CD4-positive, alpha-beta T cell treated with Interleukin-6 for 4 hours (primary cell): ENCODE data around the gene EPB41.

Source experiments
- DNase-seq: peaks from one replicate; pipeline ENCODE4 v3.0.0-alpha.2; 2020; ENCODE audit warnings: mixed read lengths

The EPB41 gene

GRCh38 chr1:28891256-28891655, 23.1 kb upstream of the EPB41 start:
- DNase-seq: no peak

- DNase-seq: peak; percentile 43
Observed at GRCh38 chr1:28893403-28894102, 20.8 kb upstream of the EPB41 start.

- DNase-seq: no peak
Observed at GRCh38 chr1:28894785-28895184, 19.6 kb upstream of the EPB41 start.

- no peak for DNase-seq
Observed at GRCh38 chr1:28895896-28896608, 18.3 kb upstream of the EPB41 start.

GRCh38 chr1:28896609-28896986, 17.8 kb upstream of the EPB41 start:
- no peak for DNase-seq

- DNase-seq: no peak
Observed at GRCh38 chr1:28897789-28898188, 16.6 kb upstream of the EPB41 start.

DNA sequence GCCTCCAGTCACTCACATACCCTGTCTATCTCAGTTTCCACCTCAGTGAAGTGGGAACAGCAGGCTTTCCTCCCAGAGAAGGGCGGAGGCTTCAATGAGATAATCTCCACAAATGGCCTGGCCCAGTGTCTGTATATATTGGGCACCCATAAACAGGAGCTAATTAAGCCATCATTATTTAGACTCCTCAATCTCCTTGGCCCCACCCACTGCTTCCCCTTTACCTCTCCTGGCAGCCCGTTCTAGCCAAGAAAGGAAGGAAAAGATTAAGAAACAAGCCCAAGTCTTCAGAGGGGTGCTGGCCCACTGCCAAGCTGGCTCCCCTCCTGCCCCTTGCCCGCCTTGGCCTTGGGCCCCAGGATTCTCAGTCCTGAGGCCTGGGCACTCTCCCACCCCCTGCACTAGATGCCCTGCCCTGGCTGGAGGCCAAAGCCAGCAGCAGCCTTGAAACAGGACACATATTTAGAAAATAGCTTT, 15.9 kb upstream of the EPB41 start:
- DNase-seq: no peak

DNA sequence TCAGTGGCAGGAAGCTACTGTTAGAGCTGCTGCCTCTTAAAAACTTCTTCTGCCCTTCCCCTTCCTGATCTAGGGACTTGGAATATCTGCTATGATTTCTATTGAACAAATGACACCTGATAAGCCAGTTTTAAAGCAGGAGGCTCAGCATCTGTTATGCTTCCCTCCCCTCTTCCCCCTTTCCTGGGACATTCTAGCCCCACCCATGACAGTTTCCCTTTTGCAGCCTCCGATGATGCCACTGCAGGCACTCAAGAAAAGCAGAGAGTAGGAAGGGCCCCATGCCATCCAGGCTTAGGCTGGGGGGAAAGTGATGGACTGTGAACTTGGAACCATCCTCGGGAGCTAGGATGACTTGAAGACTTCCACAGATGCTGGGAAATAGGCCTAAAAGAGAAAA, 15.1 kb upstream of the EPB41 start:
- no peak for DNase-seq

GRCh38 chr1:28900562-28900961, 13.8 kb upstream of the EPB41 start:
- DNase-seq: no peak

GRCh38 chr1:28902738-28903137, 11.6 kb upstream of the EPB41 start:
- DNase-seq: no peak

- no peak for DNase-seq
Observed at GRCh38 chr1:28905921-28906666, 8.3 kb upstream of the EPB41 start.

DNA sequence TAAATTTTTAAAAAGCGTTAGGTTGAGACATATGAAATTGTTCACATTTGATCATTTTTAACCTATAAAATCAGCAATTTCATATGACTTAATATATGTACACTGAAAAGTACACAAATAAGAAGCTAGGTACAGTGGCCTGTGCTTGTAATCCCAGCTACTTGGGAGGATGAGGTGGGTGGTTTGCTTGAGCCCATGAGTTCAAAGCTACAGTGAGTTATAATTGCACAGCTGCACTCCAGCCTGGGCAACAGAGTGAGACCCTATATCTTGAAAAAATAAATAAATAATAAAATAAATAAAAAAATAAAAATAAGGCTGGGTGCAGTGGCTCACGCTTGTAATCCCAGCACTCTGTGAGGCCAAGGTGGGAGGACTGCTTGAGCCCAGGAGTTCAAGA, 5.2 kb upstream of the EPB41 start:
- DNase-seq: no peak

- DNase-seq: no peak
Observed at GRCh38 chr1:28910379-28911115, 3.8 kb upstream of the EPB41 start.

DNA sequence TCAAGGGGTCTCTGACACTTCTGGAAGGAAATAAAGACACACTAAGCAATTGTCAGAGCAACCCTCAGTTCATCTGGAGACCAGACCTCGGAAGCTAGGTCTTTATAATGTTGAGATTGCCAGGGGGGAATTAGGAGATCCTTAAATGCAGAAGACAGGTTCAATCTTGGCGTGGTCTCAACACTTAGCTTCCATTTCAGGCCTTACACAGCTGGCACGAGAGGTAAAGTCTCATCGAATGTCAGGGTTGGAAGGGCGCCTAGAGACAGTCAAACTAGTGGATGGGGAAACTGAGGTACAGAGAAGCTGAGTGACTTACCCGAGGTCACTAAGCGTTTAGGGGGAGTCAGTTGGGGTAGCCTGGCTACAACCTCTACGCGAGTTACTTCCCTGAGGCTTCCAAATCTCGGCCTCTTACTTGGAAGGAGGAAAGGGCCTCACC, 562 bp upstream of the EPB41 start:
- DNase-seq: no peak

DNA sequence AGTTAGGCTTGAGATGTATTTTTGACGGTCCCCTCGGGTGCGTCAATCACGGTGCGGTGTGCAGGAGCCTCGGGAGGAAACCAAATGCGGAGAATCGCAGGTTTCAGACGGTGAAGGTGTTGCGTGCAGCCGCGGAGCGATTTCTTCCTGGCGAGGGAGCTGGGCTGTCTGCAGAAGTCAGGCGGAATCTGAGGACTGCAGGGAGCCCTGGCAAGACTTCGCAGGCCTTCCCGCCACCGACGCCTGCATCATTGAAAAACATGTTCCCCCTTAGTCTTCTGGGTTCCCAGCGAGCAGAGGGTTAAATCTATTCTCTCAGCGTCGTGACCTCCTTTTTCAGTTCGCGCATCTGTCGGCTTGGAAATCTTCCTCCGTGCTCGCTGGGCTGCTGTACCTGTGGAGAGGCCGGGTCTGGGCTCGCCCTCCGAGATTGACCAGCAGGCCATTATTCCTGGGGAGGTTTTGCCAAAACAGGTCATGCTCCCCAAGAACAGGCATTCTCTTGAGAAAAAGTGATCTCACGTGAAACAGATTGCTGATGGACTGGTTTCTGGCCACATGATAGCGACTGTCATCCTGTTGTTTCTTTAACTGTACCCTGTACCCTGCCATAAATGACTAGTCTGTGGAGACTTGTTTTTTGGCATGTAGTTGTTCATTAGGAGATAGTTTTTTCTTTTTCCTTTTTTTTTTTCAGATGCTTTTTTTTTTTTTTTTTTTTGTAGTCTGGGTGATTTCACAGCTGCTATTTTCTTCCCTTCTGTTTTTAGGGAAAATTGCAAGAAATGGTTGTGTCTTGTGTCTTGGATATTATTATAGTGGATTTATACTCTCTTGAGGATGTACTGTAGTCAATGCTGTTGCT, 894 bp downstream of the EPB41 start:
- DNase-seq: peak; percentile 68

GRCh38 chr1:28917757-28918118, 3.4 kb downstream of the EPB41 start:
- peak; percentile 48 for DNase-seq

DNA sequence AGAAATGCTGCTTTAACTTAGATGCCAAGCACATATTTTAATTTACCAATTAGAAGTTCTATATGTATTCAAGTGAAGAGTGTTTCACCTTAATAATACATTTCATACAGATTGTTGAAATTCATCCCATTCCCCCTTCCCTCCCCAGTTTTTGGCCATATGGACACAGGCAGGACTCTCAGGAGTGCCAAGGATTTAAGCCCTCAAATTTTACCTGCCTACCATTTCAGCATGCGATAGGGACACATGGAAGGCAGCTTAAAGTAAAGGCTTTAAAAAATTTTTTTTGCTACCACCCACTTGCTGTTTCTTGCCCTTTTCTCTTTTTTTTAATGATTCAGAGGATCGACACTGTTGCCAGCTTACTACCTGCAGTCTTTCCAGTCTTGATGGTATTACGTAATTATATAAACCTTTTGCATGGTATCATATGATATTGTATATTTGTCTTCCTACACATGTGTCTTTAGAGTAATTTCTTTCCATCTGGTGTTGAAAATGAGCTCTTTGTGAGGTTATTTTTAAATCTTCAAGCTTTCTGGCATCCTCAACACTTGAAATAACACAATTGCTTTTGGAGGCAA, 7.0 kb downstream of the EPB41 start:
- no peak for DNase-seq

DNA sequence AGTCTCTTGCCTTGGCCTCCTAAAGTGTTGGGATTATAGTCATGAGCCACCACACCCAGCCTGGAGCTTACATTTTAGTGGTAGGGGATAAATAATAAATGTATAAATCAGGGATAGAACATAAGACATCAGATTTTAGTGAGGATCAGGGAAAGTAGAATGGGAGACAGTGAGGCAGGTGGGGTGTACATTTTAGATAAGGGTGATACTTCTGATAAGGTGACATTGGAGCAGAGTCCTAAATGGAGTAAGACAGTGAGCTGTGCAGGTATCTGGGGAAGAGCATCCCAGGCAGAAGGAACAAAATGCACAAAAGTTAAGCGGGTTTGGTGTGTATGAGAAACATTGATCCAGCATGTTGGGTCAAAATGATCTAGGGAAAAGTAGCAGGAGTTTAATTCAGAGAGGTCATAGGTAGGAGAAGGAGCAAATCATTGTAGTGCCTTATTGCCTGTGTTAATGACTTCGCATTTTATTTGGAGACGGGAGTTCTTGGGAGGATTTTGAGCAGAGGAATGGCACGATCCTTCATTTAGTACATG, 11.1 kb downstream of the EPB41 start:
- no peak for DNase-seq

GRCh38 chr1:28926629-28927265, 12.4 kb downstream of the EPB41 start:
- DNase-seq: peak; percentile 54

DNA sequence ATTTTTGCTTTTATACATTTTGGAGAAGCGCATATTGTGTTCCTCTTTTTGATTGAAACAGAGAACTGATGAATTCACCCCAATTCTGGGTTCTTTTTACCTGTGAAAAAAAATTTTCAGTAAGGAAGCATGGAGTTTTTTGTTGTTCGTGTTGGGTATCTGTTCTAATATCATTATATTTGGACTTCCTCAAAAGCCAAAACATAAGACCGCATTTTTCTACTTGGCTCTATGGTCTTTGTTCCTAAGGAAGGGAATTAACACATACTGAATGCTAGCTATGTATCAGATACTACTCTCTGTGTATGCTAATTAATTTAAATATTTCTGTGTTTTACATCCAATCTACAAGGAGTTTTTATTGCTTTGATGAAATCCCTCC, 12.9 kb downstream of the EPB41 start:
- no peak for DNase-seq
